MV-4-11 (cell line): ENCODE data around the gene LRRC17.

Experiments used
- DNase-seq: peaks from one replicate; lab custom pipeline; 2025; lab: John Stamatoyannopoulos, UW

LRRC17 gene

DNA sequence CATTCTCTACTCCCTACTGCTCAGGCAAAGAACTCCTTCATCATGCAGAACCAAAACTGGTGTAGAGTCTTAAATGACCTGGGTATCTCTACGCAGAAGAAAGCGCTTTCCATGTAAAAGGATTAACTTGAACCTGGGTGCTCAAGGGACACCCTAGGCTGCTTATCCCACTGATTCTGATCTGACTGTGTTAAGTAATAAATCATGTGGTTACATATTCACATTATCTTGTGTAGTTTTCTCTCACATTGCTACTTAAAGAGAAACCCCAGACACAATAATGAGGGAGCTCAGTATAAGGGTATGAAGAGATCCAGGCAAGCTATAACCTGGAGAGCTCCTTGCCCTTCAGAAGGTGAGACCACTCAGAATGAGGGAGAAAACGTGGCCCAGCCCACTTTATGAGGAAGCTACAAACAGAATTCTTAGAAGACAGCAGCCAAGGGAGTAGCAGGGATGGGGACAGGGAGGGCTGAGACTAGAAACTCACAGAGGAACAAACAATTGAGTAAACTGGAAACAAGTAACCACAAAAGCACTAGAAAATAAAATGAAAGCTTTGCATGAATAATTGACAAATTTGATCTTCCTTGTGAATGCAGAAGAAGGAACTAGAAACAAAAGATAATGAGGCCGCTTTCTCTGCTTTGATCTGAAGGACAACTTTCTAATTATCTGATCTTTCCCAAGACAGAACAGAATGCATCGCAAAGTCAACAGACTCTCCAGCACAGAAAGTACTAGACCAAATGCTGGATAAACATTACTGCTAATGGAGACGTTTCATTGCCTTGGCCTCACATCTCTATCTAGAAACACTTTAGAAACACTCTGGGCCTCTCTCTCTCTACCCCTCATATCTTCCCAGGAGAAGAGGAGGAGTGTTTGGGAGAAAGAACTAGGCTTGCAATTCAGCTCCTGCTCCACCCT lies 76.1 kb downstream of the LRRC17 start:
- DNase-seq: peak; percentile 82

DNA sequence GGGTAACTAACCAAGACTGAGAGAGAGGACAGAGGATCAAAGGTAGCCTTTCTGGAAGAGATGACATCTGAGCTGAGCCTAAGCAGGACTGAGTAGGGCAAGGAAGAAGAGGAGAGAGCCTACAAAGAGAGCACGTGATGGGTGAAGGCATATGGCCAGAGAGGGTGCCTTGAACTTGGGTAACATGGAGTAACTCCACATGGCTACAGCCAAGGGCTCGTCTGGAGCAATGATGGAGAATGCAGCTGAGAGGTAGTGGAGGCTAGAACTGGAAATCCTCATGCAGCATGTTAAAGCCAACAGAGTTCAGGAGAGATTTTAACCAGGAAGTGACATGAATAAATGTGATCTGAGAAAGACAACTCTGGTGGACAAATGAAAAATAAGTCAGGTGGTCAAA lies 77.8 kb downstream of the LRRC17 start:
- no peak for DNase-seq

DNA sequence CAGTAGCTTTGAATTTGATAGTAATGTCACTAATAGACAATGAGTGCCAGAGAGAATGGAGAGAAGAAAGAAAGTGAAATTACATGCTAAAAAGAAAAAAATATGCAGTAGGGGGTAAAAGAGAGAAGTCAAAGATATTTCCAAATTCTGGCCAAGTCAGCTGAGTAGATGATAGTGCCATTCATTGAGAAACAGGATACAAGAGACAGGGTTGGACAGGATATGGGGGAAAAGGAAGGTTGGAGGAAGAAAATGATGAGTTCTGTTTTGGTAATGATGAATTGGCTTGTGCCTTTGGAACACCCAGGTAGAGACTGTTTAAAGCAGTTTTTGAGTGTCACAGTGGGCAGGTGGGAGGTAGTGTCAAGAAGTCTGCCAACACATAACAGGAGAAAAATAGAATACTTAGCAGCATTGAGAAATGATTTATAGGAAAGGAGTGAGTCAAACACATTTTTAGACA lies 78.3 kb downstream of the LRRC17 start:
- peak; percentile 61 for DNase-seq

DNA sequence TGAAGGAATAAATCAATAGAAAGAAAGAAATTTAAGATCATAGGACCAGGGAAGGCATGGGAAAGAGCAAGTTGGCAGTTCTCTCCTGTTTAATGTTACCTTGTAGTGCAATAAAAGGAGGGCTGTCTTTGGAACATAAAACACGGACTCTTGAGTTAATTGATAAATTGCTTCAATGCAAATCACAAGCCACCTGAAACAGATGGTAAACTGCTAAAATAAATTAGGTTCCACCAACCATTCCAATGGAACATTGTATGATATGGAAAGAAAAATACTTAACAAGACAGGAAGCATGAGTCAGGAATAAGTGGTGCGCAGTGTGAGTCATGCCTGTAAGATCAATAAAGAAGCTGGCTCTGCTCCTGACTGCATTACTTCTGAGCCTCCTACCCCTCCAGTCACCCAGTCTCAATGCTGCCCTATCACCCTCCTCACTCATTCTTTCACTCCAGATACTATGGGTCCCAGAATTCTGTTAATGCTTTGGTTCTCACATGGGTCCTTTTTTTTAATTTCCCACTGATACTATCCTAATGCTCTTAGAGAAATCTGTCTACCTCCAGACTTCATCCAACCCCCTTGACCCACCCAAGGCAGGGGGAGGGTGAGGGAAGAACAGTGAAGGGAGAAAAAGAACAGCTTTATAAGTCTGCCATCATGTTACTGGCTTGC lies 78.9 kb downstream of the LRRC17 start:
- DNase-seq: peak; percentile 65

- DNase-seq: no peak
Observed at GRCh38 chr7:102992509-102992937, 79.7 kb downstream of the LRRC17 start.

DNA sequence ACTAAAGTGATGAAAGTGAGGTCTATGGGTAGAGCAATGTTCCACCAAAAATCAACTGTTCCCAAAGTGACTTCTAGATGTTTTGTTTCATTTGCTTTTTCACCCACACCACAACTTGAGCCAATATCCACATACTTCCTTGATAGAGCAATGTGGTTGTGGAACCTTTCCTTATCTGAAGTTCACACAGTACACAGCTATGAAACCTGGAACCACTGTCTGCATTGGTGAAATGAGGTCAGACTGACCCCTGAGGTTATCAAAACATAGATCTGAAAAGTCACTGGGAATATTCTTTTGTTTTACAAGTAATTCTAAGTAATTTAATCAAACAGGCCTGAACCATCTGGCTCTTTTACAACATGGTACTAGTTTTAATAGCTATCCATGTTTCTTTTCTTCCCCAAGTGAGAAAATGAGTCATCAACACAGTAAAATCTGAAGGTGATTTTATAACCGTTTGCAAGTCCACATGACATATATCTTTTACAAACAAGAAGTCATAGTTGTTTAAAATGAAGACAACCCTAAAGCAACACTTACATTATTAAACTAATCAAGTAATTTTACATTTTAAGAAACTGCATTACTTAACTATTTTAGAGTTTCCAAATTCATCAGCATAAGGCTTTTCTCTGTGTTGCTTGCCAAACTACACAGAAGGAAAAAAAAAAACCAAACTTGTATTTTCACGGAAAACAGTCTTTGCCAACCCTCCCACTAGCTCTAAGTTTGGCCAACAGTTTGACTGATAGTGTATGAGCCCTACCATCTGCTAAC lies 80.3 kb downstream of the LRRC17 start:
- peak; percentile 76 for DNase-seq

- DNase-seq: no peak
Observed at GRCh38 chr7:102993718-102994029, 80.9 kb downstream of the LRRC17 start.

- peak; percentile 11 for DNase-seq
Observed at GRCh38 chr7:102994567-102994966, 81.8 kb downstream of the LRRC17 start.
